GM18508 (cell line): ENCODE results near the gene LRRC8D.
A peak's percentile ranks its signal among the peaks of the same experiment; 100 is the strongest.

Experiments used
- ATAC-seq: cut with Tn5 transposase; IDR thresholded peaks from one replicate; pipeline ENCODE4 v1.9.1; 2021; ENCODE audit warnings: moderate number of reproducible peaks; ENCODE audit not compliant: insufficient read depth, unreplicated experiment

Gene LRRC8D

GRCh38 chr1:89932598-89933364 lies 111.9 kb downstream of the LRRC8D start:
- ATAC-seq: no peak

DNA sequence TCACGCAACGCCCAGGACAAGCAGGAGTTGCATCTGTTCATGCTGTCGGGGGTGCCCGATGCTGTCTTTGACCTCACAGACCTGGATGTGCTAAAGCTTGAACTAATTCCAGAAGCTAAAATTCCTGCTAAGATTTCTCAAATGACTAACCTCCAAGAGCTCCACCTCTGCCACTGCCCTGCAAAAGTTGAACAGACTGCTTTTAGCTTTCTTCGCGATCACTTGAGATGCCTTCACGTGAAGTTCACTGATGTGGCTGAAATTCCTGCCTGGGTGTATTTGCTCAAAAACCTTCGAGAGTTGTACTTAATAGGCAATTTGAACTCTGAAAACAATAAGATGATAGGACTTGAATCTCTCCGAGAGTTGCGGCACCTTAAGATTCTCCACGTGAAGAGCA lies 113.6 kb downstream of the LRRC8D start:
- ATAC-seq: no peak

GRCh38 chr1:89935235-89935634 lies 114.4 kb downstream of the LRRC8D start:
- ATAC-seq: no peak

DNA sequence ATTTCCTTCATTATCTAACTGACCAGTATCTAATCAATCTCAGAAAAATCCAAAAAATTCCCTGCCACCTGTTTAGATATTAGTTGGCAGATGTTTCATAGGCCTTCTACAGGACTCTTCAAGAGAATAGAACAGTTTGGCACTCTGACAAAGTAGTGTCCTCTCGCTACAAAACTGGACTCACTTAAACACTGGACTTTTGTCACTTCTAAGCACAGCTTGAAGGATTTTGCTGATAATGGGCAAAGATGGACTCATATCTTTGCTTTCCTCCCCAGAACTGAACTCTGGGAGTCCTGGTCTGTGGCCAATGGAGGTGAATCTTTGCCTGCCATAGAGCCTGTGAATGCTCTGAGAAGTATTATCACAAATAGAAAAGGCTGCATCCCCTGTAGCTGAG lies 115.9 kb downstream of the LRRC8D start:
- ATAC-seq: no peak

DNA sequence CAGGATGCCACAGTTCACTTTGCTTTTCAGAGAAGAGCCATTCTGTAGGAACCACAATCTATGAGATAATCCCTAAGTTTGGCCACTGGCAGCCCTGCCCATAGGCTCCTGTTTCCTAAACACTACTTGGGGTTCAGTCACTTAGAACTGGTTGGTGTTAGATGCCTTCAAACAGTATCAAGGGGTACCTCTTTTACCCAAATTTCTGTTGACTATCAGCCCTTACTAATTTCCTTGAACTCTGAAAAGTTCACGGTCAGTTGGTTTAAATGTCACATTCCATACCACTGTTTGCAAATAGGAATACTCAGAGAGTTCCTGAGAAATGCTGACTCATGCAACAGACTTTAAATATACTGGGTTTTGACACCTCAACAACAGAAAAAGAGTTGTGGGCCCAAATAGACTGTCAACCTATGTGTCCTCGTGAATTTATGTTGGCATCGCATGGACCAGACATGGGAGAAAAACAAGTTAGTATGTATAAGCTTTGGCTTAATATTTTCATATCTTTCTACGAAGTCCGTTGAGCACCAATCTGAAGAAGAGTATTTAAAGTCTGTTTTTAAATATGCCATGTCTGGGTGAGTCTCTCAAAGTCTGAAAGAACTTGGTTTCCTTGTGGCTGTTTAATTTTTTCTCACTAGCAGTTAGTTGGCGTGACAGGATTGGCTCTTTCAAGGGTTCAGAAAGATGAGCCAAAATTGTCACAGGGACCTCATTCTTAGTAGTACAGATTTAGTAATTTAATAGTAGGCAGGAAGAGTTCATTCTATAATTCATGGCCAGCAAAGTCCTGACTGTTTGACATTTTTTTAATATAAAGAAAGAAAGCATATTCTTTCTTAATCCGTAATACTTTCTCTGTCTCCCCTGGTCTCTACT lies 117.6 kb downstream of the LRRC8D start:
- ATAC-seq: no peak

GRCh38 chr1:89939059-89939570 lies 118.3 kb downstream of the LRRC8D start:
- no peak for ATAC-seq

DNA sequence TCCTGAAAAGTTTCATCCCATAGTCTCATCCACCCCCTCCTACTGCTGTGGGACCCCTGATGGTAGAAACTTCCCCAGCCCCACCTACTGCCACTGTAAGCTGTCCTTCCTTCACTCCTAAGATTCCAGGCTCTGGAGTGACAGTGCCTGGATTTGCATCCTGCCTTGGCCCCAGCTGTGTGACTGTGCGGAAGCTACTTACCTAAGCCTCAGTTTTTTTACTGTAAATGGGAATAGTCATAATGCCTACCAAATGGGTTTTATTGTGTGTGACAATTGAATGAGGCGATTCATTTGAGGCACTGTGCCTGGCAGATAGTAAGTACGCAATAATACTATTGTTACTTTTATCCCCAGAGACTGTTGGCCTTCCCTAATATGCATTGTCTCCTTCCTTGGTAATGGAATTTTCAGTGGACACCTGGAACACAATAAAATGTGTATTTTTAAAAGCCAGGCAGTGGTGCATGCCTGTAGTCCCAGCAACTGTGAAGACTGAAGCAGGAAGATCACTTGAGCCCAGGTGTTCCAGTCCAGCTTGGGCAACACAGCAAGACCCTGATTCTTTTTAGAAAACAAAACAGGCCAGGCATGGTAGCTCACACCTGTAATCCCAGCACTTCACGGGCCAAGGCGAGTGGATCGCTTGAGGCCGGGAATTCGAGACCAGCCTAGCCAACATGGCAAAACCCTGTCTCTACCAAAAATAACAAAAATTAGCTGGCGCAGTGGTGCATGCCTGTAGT lies 119.0 kb downstream of the LRRC8D start:
- no peak for ATAC-seq

GRCh38 chr1:89941110-89941766 lies 120.4 kb downstream of the LRRC8D start:
- no peak for ATAC-seq

- ATAC-seq: no peak
These were observed 121.2 kb downstream of the LRRC8D start for GRCh38 chr1:89942014-89942413.

DNA sequence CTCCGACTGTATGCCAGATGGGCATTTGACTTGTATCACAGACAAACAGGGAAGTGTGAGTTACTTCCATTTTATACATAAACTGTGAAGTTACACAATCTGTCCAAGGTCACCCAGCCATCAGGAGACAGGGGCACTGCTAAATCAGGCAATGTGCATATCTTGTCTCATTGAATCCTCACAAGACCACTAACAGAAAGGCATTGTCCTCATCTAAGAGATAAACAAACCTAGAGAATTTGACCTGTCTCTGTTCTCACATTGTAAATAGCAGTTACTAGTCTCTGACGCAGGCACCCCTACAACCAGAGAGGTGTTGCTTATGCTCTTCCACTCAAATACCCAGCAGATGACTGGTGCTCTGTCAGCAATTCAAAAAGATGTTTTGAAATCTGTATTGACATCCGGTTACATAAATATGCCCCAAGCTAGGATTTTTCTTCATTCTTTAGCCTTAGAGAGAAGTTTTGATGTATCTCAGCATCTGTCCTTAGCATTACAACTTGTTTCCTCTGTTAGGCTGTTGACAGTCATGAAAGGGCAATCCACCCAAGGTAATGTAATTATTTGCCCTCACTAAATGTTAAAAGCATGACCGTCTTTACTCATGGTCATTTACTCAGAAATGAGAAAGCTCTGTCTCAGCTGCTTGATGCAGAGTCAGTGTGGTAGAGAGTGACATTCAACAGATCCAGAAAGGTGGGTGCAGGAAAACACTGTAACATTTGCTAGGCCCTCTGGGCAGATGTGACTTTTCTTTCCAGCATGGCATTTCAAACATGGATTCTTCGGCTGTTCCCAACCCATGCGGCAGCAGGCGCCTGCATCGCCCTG lies 122.2 kb downstream of the LRRC8D start:
- ATAC-seq: no peak

DNA sequence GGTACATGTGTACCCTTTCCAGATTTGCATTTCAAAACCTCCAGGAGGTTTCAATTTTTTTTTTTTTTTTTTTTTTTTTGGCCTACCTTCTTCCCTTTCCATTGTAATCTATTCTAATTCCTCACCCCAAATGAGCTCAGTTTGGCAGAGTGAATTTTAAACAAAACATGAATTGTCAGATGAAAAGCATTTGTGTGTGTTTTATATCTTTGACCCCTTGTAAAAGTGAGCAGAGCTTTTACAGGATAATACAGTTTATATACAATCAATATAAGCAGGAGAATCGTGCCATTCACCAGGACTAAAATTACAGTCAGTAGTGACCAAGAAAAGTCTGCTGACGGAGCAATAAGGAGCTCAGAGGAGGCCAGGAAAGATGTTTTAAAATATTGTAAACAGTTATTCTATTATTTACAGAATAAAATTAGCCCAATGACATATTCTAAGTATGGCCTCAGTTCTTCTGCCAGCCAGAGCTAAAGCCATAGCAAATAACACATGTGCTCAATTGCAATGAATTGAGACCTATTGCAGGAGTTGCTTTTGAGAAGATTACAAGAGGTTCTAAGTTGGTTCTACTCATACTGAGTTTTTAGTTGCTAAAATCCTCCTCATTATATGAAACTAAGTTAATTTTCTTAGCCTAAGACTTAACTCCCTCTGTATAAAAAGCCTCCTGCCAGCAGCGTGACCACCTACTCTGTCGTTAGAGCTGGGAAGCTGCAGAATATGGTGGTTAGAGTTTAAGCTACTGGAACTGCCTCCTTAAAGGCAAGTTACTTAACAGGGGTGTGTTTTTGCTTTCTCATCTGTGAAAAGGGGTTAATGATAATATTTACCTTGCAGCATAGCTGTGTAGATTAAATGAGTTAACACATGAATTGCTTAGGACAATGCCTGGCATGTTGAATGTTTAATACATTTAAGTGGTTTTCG lies 123.3 kb downstream of the LRRC8D start:
- ATAC-seq: no peak

GRCh38 chr1:89945852-89946476 lies 125.1 kb downstream of the LRRC8D start:
- ATAC-seq: peak; percentile 85

DNA sequence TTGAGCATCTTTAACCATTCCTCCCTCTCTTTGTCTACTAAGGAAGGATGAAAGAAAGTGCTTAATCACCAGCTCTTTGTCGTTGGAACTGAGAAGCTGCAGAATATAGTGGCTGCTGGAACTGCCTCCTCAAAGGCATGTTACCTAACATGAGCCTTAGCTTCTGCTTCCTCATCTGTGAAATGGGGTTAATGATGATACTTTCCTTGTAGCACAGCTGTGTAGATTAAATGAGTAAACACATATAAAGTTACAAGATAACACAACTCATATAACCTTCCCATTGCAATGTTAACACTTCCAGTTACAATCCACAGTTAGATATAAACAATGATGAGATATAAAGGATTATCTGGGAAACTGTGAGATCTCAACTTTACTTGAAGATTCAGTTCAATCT lies 125.7 kb downstream of the LRRC8D start:
- ATAC-seq: no peak

DNA sequence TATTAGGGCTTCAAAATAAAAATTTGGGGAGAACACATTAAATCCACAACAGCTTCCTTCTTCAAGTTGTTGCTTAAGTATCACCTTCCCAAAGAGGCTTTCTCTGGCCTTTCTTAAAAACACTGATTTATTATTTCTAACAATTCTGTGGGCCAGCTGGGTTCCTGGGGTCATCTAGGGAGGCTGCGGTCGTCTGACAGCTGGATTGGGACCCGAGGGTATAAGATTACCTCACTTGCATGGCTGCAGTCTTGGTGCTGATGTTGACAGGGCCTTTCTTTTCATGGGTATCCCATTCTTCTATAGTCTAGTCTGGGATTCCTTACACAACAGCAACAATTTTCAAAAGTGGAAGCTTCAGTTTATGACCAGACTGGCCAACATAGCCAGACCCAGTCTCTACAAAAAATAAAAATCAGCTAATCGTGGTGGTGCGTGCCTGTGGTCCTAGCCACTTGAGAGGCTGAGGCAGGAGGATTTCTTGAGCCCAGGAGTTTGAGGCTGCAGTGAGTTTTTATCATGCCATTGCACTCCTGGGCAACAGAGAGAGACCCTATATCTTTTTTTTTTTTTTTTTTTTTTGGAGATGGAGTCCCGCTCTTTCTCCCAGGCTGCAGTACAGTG lies 128.0 kb downstream of the LRRC8D start:
- ATAC-seq: no peak

DNA sequence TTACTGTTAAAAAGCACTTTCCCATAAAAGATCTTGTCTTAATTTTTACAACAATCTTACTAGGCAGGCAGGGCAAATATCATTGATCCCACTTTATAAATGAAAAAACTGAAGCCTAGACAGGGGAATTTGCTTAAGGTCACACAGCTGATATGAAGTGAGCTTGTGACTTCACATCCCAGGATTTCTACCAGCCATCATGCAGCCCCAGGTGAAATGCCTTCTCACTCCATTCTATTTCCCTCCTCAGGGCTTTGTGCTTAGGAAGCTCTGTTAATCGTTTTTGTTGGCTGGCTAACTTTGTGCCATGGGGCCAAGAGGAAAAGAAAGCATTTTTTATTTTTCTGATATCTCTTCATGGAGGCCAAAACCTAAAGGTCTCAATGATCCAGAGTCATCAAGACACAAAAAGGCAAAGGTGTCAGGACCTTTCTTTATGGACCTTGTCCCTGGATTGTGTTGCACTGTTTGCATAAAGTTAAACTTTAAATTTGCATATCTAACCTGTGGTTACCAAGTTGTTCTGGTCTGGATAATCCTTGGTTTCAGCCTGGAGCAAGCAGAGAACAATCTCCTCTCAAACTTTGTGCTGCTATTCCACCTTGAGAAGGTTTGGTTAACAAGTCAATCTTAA lies 129.3 kb downstream of the LRRC8D start:
- ATAC-seq: no peak

DNA sequence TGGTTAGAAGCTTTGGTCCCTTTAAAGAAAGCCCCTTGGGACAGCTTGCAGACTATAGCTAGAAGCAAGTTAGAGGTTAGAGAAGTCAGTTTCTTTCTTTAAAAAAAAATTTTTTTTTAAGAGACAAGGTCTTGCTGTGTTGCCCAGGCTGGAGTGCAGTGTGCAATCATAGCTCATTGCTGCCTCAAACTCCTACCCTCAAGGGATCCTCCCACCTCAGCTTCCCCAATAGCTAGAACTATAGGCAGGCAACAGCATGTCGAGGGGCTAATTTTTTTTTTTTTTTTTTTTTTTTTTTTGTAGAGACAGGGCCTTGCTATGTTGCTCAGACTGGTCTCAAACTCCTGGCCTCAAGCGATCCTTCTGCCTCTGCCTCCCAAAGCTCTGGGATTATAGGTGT lies 129.9 kb downstream of the LRRC8D start:
- no peak for ATAC-seq
